AG04450 (cell line): ENCODE data around the gene WDR1. TPM values are rescaled to one million over a fixed set of nuclear protein-coding genes. Genes with fewer than 3 reads are reported as not detected.

Experiments used
- CTCF ChIA-PET: fragments of 300-600, 350-600 bp; formaldehyde crosslinking; extraction: SDS; loops from one replicate; lab custom pipeline; 2022; ENCODE audit warnings: antibody characterized with exemption, inconsistent platforms; lab: Charles Lee
- POLR2A ChIA-PET: fragments of 350-600 bp; formaldehyde crosslinking; extraction: SDS; loops from one replicate; lab custom pipeline; 2021; ENCODE audit warnings: antibody characterized with exemption, inconsistent platforms; lab: Yijun Ruan, JAX
- DNase-seq: peaks from one replicate; pipeline ENCODE4 v3.0.0-alpha.2; 2011; ENCODE audit warnings: low read depth, low spot score
- H3K27ac ChIP-seq: one replicate; pipeline ENCODE4 v1.5.1; 2012; ENCODE audit warnings: low read depth, low read length, control low read depth
- H3K27me3 ChIP-seq: one replicate; pipeline ENCODE4 v1.6.0; 2012; ENCODE audit warnings: low read length; ENCODE audit not compliant: control insufficient read depth, insufficient read depth
- H3K4me3 ChIP-seq: 2 replicates; pipeline ENCODE4 v1.5.1; 2011; ENCODE audit warnings: mild to moderate bottlenecking, low read depth, low read length, control low read depth
- H3K9me3 ChIP-seq: 2 replicates; pipeline ENCODE4 v1.5.1; 2012; ENCODE audit warnings: low read length; ENCODE audit not compliant: control insufficient read depth, insufficient read depth
- CTCF ChIP-seq: IDR thresholded peaks from 2 replicates; pipeline ENCODE4 v1.5.1; 2011; ENCODE audit warnings: low read depth, low read length, control low read depth, inconsistent platforms
- polyA plus RNA-seq: library from polyadenylated mRNA; depleted of rRNA; stranded (reverse); fragments of >200 nt; gene quantifications from 2 replicates; pipeline ENCODE4 v1.2.3, GENCODE V29; 2011

WDR1 gene
- polyA plus RNA-seq, 1 experiment = 735 TPM

GRCh38 chr4:10056334-10057022, 60.1 kb downstream of the WDR1 start:
- POLR2A ChIA-PET = no interaction called here
- no peaks in the 10 kb centered on the region for H3K27me3 ChIP-seq
- TF ChIP-seq CTCF = no peak
- CTCF ChIA-PET = no interaction called here
- no peak overlapping the region for H3K4me3 ChIP-seq
- H3K27ac ChIP-seq = no peak overlapping the region
- no peak for DNase-seq
- H3K9me3 ChIP-seq = no peaks in the 10 kb centered on the region

GRCh38 chr4:10055871-10056270, 60.7 kb downstream of the WDR1 start:
- no peak for TF ChIP-seq CTCF
- no peak for DNase-seq
- no peak overlapping the region for H3K27ac ChIP-seq
- no peak overlapping the region for H3K4me3 ChIP-seq
- no peaks in the 10 kb centered on the region for H3K9me3 ChIP-seq
- POLR2A ChIA-PET = no interaction called here
- CTCF ChIA-PET = no interaction called here
- H3K27me3 ChIP-seq = peaks cover 2% of the 10 kb centered on the region

- H3K27me3 ChIP-seq = peaks cover 2% of the 10 kb centered on the region
- no peaks in the 10 kb centered on the region for H3K9me3 ChIP-seq
- POLR2A ChIA-PET = no interaction called here
- DNase-seq = no peak
- no peak for TF ChIP-seq CTCF
- CTCF ChIA-PET = no interaction called here
- H3K27ac ChIP-seq = no peak overlapping the region
- H3K4me3 ChIP-seq = no peak overlapping the region
These were observed 62.0 kb downstream of the WDR1 start for GRCh38 chr4:10054571-10055041.

GRCh38 chr4:10053635-10054453, 62.8 kb downstream of the WDR1 start:
- H3K27me3 ChIP-seq = peaks cover 2% of the 10 kb centered on the region
- no peaks in the 10 kb centered on the region for H3K9me3 ChIP-seq
- ChIA-PET CTCF (interaction anchor here (1.2 kb wide), 1 partner anchor 104 kb away, joined by 3 read pairs; no protein-coding TSS in a partner anchor), POLR2A (no interaction called here)
- TF ChIP-seq CTCF = no peak
- no peak for DNase-seq
- no peak overlapping the region for H3K4me3 ChIP-seq
- H3K27ac ChIP-seq = no peak overlapping the region
